ENCODE results near the gene CHODL. TPM values are rescaled to one million over a fixed set of nuclear protein-coding genes. Genes with fewer than 3 reads are reported as not detected.

CHODL gene
- total RNA-seq, 1 experiment from 2014 or later: not detected

- in situ Hi-C loops (cut with HindIII; ENCODE audit: low pct_unique_long_range_greater_than_20kb, low sequenced_read_pairs): no loop called here
- no peak for DNase-seq (ENCODE audit: low read depth)
Observed at GRCh38 chr21:18274370-18274769, 29.7 kb downstream of the CHODL start.

- DNase-seq (ENCODE audit: low read depth): no peak
- in situ Hi-C loops (cut with HindIII; ENCODE audit: low pct_unique_long_range_greater_than_20kb, low sequenced_read_pairs): no loop called here
Observed at GRCh38 chr21:18275781-18276180, 31.1 kb downstream of the CHODL start.

GRCh38 chr21:18285379-18285778 lies 40.7 kb downstream of the CHODL start:
- in situ Hi-C loops (cut with HindIII; ENCODE audit: low pct_unique_long_range_greater_than_20kb, low sequenced_read_pairs): no loop called here
- no peak for DNase-seq (ENCODE audit: low read depth)

- in situ Hi-C loops (cut with HindIII; ENCODE audit: low pct_unique_long_range_greater_than_20kb, low sequenced_read_pairs): no loop called here
- DNase-seq (ENCODE audit: low read depth): no peak
Observed at GRCh38 chr21:18289876-18290275, 45.2 kb downstream of the CHODL start.

- no peak for DNase-seq (ENCODE audit: low read depth)
- in situ Hi-C loops (cut with HindIII; ENCODE audit: low pct_unique_long_range_greater_than_20kb, low sequenced_read_pairs): no loop called here
Observed at GRCh38 chr21:18294100-18294499, 49.5 kb downstream of the CHODL start.

GRCh38 chr21:18298228-18298627 lies 53.6 kb downstream of the CHODL start:
- no peak for DNase-seq (ENCODE audit: low read depth)
- in situ Hi-C loops (cut with HindIII; ENCODE audit: low pct_unique_long_range_greater_than_20kb, low sequenced_read_pairs): no loop called here

Other genes starting within 250 kb of the CHODL start
- gene TMPRSS15, start 159.0 kb downstream of the CHODL start, total RNA-seq (2014; rRNA removed; shearing (Covaris generic); ENCODE audit: low replicate concordance): not detected in 2 replicates